Activated CD4-positive, alpha-beta T cell treated with anti-CD3 and anti-CD28 coated beads, Interleukin-2, amount 10 ng/mL, durations not matched to agents 7 days and 5 days (primary cell): Measurements from ENCODE around the gene FAM13A. TPM values are rescaled to one million over a fixed set of nuclear protein-coding genes. Genes with fewer than 3 reads are reported as not detected.

Experiments used
- CTCF ChIA-PET: fragments of 350-600 bp; sonication (Branson Sonifier 250); formaldehyde crosslinking; loops from one replicate; lab custom pipeline; 2021; ENCODE audit warnings: antibody characterized with exemption; lab: Charles Lee
- POLR2A ChIA-PET: fragments of 350-600 bp; sonication (Branson Sonifier 250); formaldehyde crosslinking; loops from one replicate; lab custom pipeline; 2021; ENCODE audit warnings: antibody characterized with exemption; lab: Charles Lee
- DNase-seq: peaks from one replicate; pipeline ENCODE4 v3.0.0-alpha.2; 2020
- H3K27ac Mint-ChIP-seq: one replicate; pipeline ENCODE4 v1.8.0; 2021; ENCODE audit warnings: mild to moderate bottlenecking, moderate library complexity, mixed read lengths
- H3K27me3 Mint-ChIP-seq: one replicate; pipeline ENCODE4 v1.8.0; 2021; ENCODE audit warnings: mixed read lengths
- H3K36me3 Mint-ChIP-seq: one replicate; pipeline ENCODE4 v1.8.0; 2021; ENCODE audit warnings: low read depth, mixed read lengths
- H3K4me1 Mint-ChIP-seq: one replicate; pipeline ENCODE4 v1.8.0; 2021; ENCODE audit warnings: mixed read lengths
- H3K4me3 Mint-ChIP-seq: one replicate; pipeline ENCODE4 v1.8.0; 2021; ENCODE audit warnings: mild to moderate bottlenecking, moderate library complexity, mixed read lengths
- H3K9me3 Mint-ChIP-seq: one replicate; pipeline ENCODE4 v1.8.0; 2021; ENCODE audit warnings: mixed read lengths
- total RNA-seq, 2 experiments: library from RNA; stranded (reverse); gene quantifications; one replicate each; pipeline ENCODE4 v1.2.3, GENCODE V29; 2021

Gene FAM13A
- total RNA-seq, 2 experiments from 2014 or later, result 13.3 to 16.2 TPM

GRCh38 chr4:88725986-88726385, 331.0 kb downstream of the FAM13A start:
- Mint-ChIP-seq H3K4me3 (no peak overlapping the region), H3K36me3 (peaks cover 39% of the 10 kb centered on the region), H3K4me1 (no peaks in the 10 kb centered on the region), H3K27ac (no peak overlapping the region), H3K9me3 (no peaks in the 10 kb centered on the region), H3K27me3 (no peaks in the 10 kb centered on the region)
- POLR2A ChIA-PET, result no interaction called here
- DNase-seq, result no peak
- CTCF ChIA-PET, result interaction anchor here (0.9 kb wide), 1 partner anchor 9 kb away, joined by 3 read pairs; no protein-coding TSS in a partner anchor

GRCh38 chr4:88725143-88725542, 331.8 kb downstream of the FAM13A start:
- ChIA-PET POLR2A (no interaction called here), CTCF (interaction anchor here (0.9 kb wide), 2 partner anchors 10 to 18 kb away, joined by 3 read pairs; no protein-coding TSS in a partner anchor)
- H3K4me1 Mint-ChIP-seq, result no peaks in the 10 kb centered on the region
- no peaks in the 10 kb centered on the region for H3K27me3 Mint-ChIP-seq
- no peaks in the 10 kb centered on the region for H3K9me3 Mint-ChIP-seq
- H3K27ac Mint-ChIP-seq, result no peak overlapping the region
- no peak for DNase-seq
- peaks cover 37% of the 10 kb centered on the region for H3K36me3 Mint-ChIP-seq
- no peak overlapping the region for H3K4me3 Mint-ChIP-seq

DNA sequence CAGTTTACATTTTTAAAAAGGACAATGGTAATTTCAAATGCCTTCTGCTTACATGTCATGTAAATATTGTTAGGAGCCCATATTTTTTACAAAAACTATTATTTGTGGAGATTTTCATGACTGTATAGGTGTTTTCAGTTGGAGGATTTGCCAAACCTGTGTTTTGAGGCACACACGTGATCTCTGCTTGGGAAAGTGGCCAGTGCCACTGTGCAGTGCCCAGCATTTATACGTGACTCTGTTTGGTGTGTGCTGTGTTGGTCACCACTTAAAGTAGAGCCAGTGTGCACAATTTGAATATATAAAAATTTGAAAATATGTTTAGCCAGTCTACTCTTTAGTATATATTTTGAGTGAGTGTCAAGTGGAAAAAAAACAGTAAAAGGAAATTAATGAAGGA, 332.6 kb downstream of the FAM13A start:
- Mint-ChIP-seq H3K27ac (no peak overlapping the region), H3K27me3 (no peaks in the 10 kb centered on the region), H3K4me1 (no peaks in the 10 kb centered on the region), H3K4me3 (no peak overlapping the region), H3K36me3 (peaks cover 36% of the 10 kb centered on the region), H3K9me3 (no peaks in the 10 kb centered on the region)
- ChIA-PET POLR2A (no interaction called here), CTCF (interaction anchor here (0.9 kb wide), 1 partner anchor 19 kb away, joined by 3 read pairs; no protein-coding TSS in a partner anchor)
- no peak for DNase-seq

DNA sequence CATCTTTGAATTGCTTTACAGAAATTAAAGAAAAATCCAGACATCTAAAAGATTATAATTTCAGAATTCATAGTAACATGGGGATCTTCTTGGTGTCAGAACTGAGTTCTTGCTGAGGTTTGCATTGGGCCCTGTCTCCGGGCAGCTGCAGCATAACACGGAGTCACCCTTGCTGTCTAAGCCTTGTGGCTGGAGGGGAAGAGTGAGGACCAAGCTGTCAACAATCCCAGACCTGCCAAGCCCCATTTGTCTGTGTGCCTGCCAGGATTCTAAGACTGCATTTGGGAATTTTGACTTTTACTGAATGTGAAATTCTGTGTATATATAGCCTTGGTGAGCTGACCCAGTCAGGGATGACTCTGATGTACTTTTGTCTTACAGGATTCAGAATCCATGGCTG, 334.2 kb downstream of the FAM13A start:
- no peak for DNase-seq
- H3K27me3 Mint-ChIP-seq, result no peaks in the 10 kb centered on the region
- peaks cover 6% of the 10 kb centered on the region for H3K9me3 Mint-ChIP-seq
- POLR2A ChIA-PET, result no interaction called here
- CTCF ChIA-PET, result interaction anchor here (1.1 kb wide), 1 partner anchor 11 kb away, joined by 3 read pairs; no protein-coding TSS in a partner anchor
- no peaks in the 10 kb centered on the region for H3K4me1 Mint-ChIP-seq
- peaks cover 35% of the 10 kb centered on the region for H3K36me3 Mint-ChIP-seq
- no peak overlapping the region for H3K27ac Mint-ChIP-seq
- H3K4me3 Mint-ChIP-seq, result no peak overlapping the region

DNA sequence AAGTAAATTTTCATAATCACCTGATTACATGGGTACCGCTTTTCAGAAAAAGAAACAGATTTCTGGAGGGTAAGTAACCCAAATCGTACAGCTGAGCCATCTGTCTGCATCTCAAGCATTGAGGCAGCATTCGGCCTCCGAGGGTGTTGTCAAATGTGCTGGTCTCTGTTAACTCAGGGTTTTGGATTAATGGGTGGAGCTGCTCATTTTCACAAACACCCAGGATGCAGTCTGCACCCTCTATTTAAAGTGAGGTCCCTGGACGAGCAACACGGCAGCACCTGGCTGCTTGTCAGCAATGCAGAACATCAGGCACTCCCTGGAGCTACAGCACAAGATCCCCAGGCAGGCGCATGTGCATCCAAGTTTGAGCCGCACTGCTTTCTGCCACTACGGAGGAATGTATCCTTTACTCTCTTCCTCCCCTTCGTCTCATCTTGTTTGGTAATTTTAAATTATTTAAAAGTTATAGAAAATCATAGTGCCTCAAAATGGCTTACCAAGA, 334.7 kb downstream of the FAM13A start:
- H3K4me1 Mint-ChIP-seq, result no peaks in the 10 kb centered on the region
- no peak overlapping the region for H3K4me3 Mint-ChIP-seq
- no peaks in the 10 kb centered on the region for H3K27me3 Mint-ChIP-seq
- H3K9me3 Mint-ChIP-seq, result peaks cover 10% of the 10 kb centered on the region
- ChIA-PET CTCF (interaction anchor here (1.0 to 1.4 kb wide), 3 partner anchors 11 to 25 kb away, joined by 3 to 4 read pairs (median 3); no protein-coding TSS in a partner anchor), POLR2A (no interaction called here)
- H3K36me3 Mint-ChIP-seq, result peaks cover 36% of the 10 kb centered on the region
- no peak overlapping the region for H3K27ac Mint-ChIP-seq
- no peak for DNase-seq

- H3K9me3 Mint-ChIP-seq, result peaks cover 20% of the 10 kb centered on the region
- no peaks in the 10 kb centered on the region for H3K27me3 Mint-ChIP-seq
- H3K4me3 Mint-ChIP-seq, result no peak overlapping the region
- no peak overlapping the region for H3K27ac Mint-ChIP-seq
- ChIA-PET CTCF (interaction anchor here (1.0 to 1.4 kb wide), 2 partner anchors 16 to 27 kb away, joined by 3 to 4 read pairs; no protein-coding TSS in a partner anchor), POLR2A (no interaction called here)
- DNase-seq, result no peak
- H3K4me1 Mint-ChIP-seq, result no peaks in the 10 kb centered on the region
- peaks cover 43% of the 10 kb centered on the region for H3K36me3 Mint-ChIP-seq
These were observed 336.2 kb downstream of the FAM13A start for GRCh38 chr4:88720451-88721428.

DNA sequence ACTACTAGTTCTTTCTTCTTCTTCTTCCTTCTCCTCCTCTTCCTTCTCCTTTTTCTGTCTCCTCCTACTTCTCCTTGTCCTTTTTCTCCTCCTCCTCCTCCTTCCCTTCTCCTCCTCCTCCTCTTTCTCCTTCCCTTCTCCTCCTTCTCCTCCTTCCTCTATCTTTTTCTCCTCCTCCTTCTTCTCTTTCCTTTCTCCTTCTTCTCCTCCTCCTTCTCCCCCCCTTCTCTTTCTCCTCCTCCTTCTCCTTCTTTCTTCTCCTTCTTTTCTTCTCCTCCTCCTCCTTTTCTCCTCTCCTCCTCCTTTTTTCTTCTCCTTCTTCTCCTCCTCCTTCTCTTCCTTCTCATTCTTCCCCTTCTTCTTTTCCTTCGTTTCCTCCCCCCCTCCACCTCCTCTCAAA, 337.6 kb downstream of the FAM13A start:
- ChIA-PET POLR2A (no interaction called here), CTCF (no interaction called here)
- H3K27me3 Mint-ChIP-seq, result no peaks in the 10 kb centered on the region
- peaks cover 47% of the 10 kb centered on the region for H3K36me3 Mint-ChIP-seq
- H3K4me3 Mint-ChIP-seq, result no peak overlapping the region
- H3K27ac Mint-ChIP-seq, result no peak overlapping the region
- no peak for DNase-seq
- H3K9me3 Mint-ChIP-seq, result peaks cover 26% of the 10 kb centered on the region
- no peaks in the 10 kb centered on the region for H3K4me1 Mint-ChIP-seq

DNA sequence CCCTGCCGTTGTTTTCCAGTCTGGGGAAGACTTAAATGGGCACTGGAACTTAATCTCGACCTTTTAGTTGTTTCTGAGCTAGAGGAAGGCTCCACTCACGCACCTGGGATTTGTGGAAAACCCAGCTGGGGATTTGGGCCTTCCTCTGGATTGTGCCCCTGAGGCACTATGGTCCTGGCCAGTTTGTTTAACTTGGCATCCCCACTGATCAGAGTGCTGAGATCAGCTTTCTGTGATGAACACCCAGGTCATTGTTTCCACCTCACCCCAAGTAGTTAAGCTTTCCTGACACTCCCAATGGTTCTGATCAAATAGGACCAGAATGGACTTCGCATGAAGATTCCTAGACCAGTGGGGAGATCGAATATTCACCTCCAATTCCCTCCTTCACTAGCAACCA, 338.9 kb downstream of the FAM13A start:
- Mint-ChIP-seq H3K4me1 (no peaks in the 10 kb centered on the region), H3K36me3 (peaks cover 49% of the 10 kb centered on the region), H3K4me3 (no peak overlapping the region), H3K27me3 (no peaks in the 10 kb centered on the region), H3K27ac (no peak overlapping the region), H3K9me3 (peaks cover 30% of the 10 kb centered on the region)
- ChIA-PET CTCF (interaction anchor here (1.3 to 1.5 kb wide), 2 partner anchors 9 to 16 kb away, joined by 5 read pairs; no protein-coding TSS in a partner anchor), POLR2A (no interaction called here)
- no peak for DNase-seq

DNA sequence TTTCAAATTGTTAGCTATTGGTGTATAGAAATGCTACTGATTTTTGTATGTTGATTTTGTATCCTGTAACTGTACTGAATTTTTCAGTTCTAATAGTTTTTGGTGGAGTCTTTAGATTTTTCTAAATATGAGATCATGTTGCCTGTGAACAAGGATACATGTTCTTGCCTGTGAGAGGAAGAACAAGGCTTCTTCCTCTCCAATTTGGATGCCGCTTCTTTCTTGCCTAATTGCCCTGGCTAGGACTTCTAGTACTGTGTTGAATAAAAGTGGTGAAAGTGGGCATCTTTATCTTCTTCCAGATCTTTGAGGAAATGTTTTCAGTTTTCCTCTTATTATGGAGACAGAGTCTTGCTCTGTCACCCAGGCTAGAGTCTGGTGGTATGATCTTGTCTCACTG, 343.2 kb downstream of the FAM13A start:
- Mint-ChIP-seq H3K27ac (no peak overlapping the region), H3K4me3 (no peak overlapping the region), H3K27me3 (no peaks in the 10 kb centered on the region), H3K36me3 (peaks cover 69% of the 10 kb centered on the region), H3K9me3 (peaks cover 38% of the 10 kb centered on the region), H3K4me1 (no peaks in the 10 kb centered on the region)
- DNase-seq, result no peak
- POLR2A ChIA-PET, result no interaction called here
- CTCF ChIA-PET, result no interaction called here

GRCh38 chr4:88709989-88710388, 347.0 kb downstream of the FAM13A start:
- peaks cover 54% of the 10 kb centered on the region for H3K36me3 Mint-ChIP-seq
- ChIA-PET POLR2A (no interaction called here), CTCF (no interaction called here)
- H3K9me3 Mint-ChIP-seq, result peaks cover 14% of the 10 kb centered on the region
- H3K4me3 Mint-ChIP-seq, result no peak overlapping the region
- H3K27ac Mint-ChIP-seq, result no peak overlapping the region
- DNase-seq, result no peak
- H3K27me3 Mint-ChIP-seq, result no peaks in the 10 kb centered on the region
- no peaks in the 10 kb centered on the region for H3K4me1 Mint-ChIP-seq

GRCh38 chr4:88706574-88706973, 350.4 kb downstream of the FAM13A start:
- no peak overlapping the region for H3K27ac Mint-ChIP-seq
- no peaks in the 10 kb centered on the region for H3K27me3 Mint-ChIP-seq
- no peak overlapping the region for H3K4me3 Mint-ChIP-seq
- H3K4me1 Mint-ChIP-seq, result no peaks in the 10 kb centered on the region
- ChIA-PET CTCF (interaction anchor here (0.6 to 0.7 kb wide), 2 partner anchors 23 to 191 kb away, joined by 3 to 6 read pairs; no protein-coding TSS in a partner anchor), POLR2A (no interaction called here)
- no peak for DNase-seq
- H3K36me3 Mint-ChIP-seq, result peaks cover 36% of the 10 kb centered on the region
- no peaks in the 10 kb centered on the region for H3K9me3 Mint-ChIP-seq

- Mint-ChIP-seq H3K4me3 (no peak overlapping the region), H3K36me3 (peaks cover 33% of the 10 kb centered on the region), H3K27me3 (no peaks in the 10 kb centered on the region), H3K9me3 (no peaks in the 10 kb centered on the region), H3K27ac (no peak overlapping the region), H3K4me1 (no peaks in the 10 kb centered on the region)
- DNase-seq, result no peak
- ChIA-PET POLR2A (no interaction called here), CTCF (interaction anchor here (0.6 to 0.7 kb wide), 2 partner anchors 23 to 191 kb away, joined by 3 to 6 read pairs; no protein-coding TSS in a partner anchor)
These were observed 351.0 kb downstream of the FAM13A start for GRCh38 chr4:88705805-88706492.
